Stomach (tissue), 9 donors: ENCODE results near the gene ZBTB43. TPM values are rescaled to one million over a fixed set of nuclear protein-coding genes. Genes with fewer than 3 reads are reported as not detected.

Experiments used
- DNase-seq, 2 donors: peaks; one replicate each; pipeline versions ENCODE4 v3.0.0 to v3.0.0-alpha.2; 2013 to 2019
- H3K27ac ChIP-seq, 5 donors: fragments of 200-600 bp in 4 of 5; sonication (generic) in 4 of 5; one replicate each; pipeline ENCODE4 v1.5.1; 2013 to 2019; ENCODE audit warnings: mild to moderate bottlenecking in 1 of 5, moderate library complexity in 1 of 5
- H3K27me3 ChIP-seq, 3 donors: fragments of 200-600 bp; sonication (generic); one replicate each; pipeline ENCODE4 v1.5.1; 2017 to 2019; ENCODE audit warnings: mixed run types in 1 of 3
- H3K36me3 ChIP-seq, 4 donors: fragments of 200-600 bp; sonication (generic); 1 replicate in 3 of 4; 2 replicates in 1 of 4; pipeline ENCODE4 v1.5.1; 2016 to 2019
- H3K4me1 ChIP-seq, 4 donors: fragments of 200-600 bp; sonication (generic); one replicate each; pipeline ENCODE4 v1.5.1; 2016 to 2019
- H3K4me3 ChIP-seq, 4 donors: fragments of 200-600 bp; sonication (generic) in 3 of 4; one replicate each; pipeline ENCODE4 v1.5.1; 2016 to 2019; ENCODE audit warnings: mild to moderate bottlenecking in 1 of 4
- H3K9me3 ChIP-seq, 4 donors: fragments of 200-600 bp; sonication (generic); one replicate each; pipeline ENCODE4 v1.5.1; 2016 to 2019
- CTCF ChIP-seq, 7 experiments: fragments of 450-650 bp in 4 of 7; fragments of 200-600 bp in 3 of 7; sonication (generic) in 3 of 7; IDR thresholded peaks; one replicate each; pipeline ENCODE4 v1.5.1; 2016 to 2019; ENCODE audit warnings: antibody characterized with exemption in 7 of 7, control low read depth in 2 of 7, mild to moderate bottlenecking in 1 of 7
- EP300 ChIP-seq: sonication (generic); formaldehyde crosslinking; IDR thresholded peaks from one replicate; pipeline ENCODE4 v1.6.1; 2017; ENCODE audit warnings: antibody characterized with exemption
- POLR2A ChIP-seq, 4 donors: fragments of 450-650 bp; IDR thresholded peaks; one replicate each; pipeline ENCODE4 v1.6.1; 2016; ENCODE audit warnings: antibody characterized with exemption in 4 of 4, control low read depth in 2 of 4, mild to moderate bottlenecking in 1 of 4, moderate library complexity in 1 of 4
- POLR2AphosphoS5 ChIP-seq, 3 donors: sonication (generic); formaldehyde crosslinking; IDR thresholded peaks; one replicate each; pipeline ENCODE4 v1.6.1; 2016; ENCODE audit warnings: antibody characterized with exemption in 3 of 3
- WGBS, 5 donors: extraction: QIAGEN DNeasy Blood & Tissue Kit in 3 of 5; methylation state at CpG; one replicate each; pipeline versions ENCODE4 v1.1.5 to v1.1.7; 2013 to 2018; 5-methylcytosine and 5-hydroxymethylcytosine counted together
- intact Hi-C: fragments of 100-400 bp; cut with DNase I; formaldehyde crosslinking; loops from one replicate; pipeline ENCODE4 v1.15.1; 2023; ENCODE audit warnings: low total_unique reads
- polyA plus RNA-seq, 3 donors: library from polyadenylated mRNA; stranded (reverse); fragments of 200-250 nt; gene quantifications; one replicate each; pipeline ENCODE4 v1.2.3, GENCODE V29; 2013
- total RNA-seq, 5 donors: library from RNA; depleted of rRNA; stranded (reverse); fragments of >200 nt; gene quantifications; one replicate each; pipeline versions ENCODE4 v1.1.0 to v1.2.3, GENCODE V29; 2014 to 2016
- donor health status: healthy with polysubstance abuse.
- donor health status: Bipolar disorder and iron deficiency.
- donor health status: healthy.

ZBTB43 gene
- total and polyA plus RNA-seq, 8 donors, result 1.8 to 114 (median 6.6) TPM

GRCh38 chr9:126788046-126788445 lies 16.8 kb upstream of the ZBTB43 start:
- Histone ChIP-seq H3K4me3 (no peak overlapping the region), H3K27me3 (peaks cover 0 to 68% (median 10%) of the 10 kb centered on the region in 3 donors), H3K27ac (no peak overlapping the region), H3K36me3 (no peaks in the 10 kb centered on the region), H3K9me3 (no peaks in the 10 kb centered on the region), H3K4me1 (peaks cover 0 to 17% (median 6%) of the 10 kb centered on the region in 4 donors)
- no peak for TF ChIP-seq POLR2A (IDR thresholded peaks at IDR 0.05)
- intact Hi-C loops, result loop anchor here (10.0 kb wide), 1 partner anchor 173 kb away; the partner anchor contains the start of gene LMX1B
- 17 to 42% (median 31%) methylated on average over 2 of the region's 2 CpGs for WGBS, 5 donors
- peak in 1 of 2 donors; percentile 22 for DNase-seq

- TF ChIP-seq POLR2AphosphoS5 (IDR thresholded peaks at IDR 0.05), result no peak
- no peak for TF ChIP-seq CTCF (IDR thresholded peaks at IDR 0.05)
- TF ChIP-seq EP300, result no peak
- TF ChIP-seq POLR2A (IDR thresholded peaks at IDR 0.05), result no peak
- intact Hi-C loops, result loop anchor here (10.0 kb wide), 1 partner anchor 174 kb away; the partner anchor contains the start of gene LMX1B
- Histone ChIP-seq H3K27ac (peak overlapping the region in 1 of 5 donors; percentile 42), H3K27me3 (peaks cover 0 to 68% (median 10%) of the 10 kb centered on the region in 3 donors), H3K9me3 (no peaks in the 10 kb centered on the region), H3K36me3 (no peaks in the 10 kb centered on the region), H3K4me3 (no peak overlapping the region), H3K4me1 (peaks cover 0 to 17% (median 6%) of the 10 kb centered on the region in 4 donors)
- 65 to 73% (median 69%) methylated on average over 9 of the region's 9 CpGs for WGBS, 5 donors
- no peak for DNase-seq
Measured at GRCh38 chr9:126788634-126789349, 16.0 kb upstream of the ZBTB43 start.

GRCh38 chr9:126790561-126790960 lies 14.3 kb upstream of the ZBTB43 start:
- WGBS, 5 donors, result 82 to 90% (median 88%) methylated on average over 4 of the region's 4 CpGs
- intact Hi-C loops, result no loop called here

GRCh38 chr9:126791406-126792230 lies 13.2 kb upstream of the ZBTB43 start:
- WGBS, 5 donors, result 41 to 61% (median 53%) methylated on average over 8 to 9 of the region's 9 CpGs
- no peak overlapping the region for H3K4me3 ChIP-seq

More at GRCh38 chr9:126790561-126790960, 14.3 kb upstream of the ZBTB43 start:
- Histone ChIP-seq H3K9me3 (peaks cover 0 to under 1% (median 0%) of the 10 kb centered on the region in 4 donors), H3K27ac (no peak overlapping the region), H3K4me1 (peaks cover 0 to 17% (median 6%) of the 10 kb centered on the region in 4 donors), H3K27me3 (peaks cover 0 to 66% (median 10%) of the 10 kb centered on the region in 3 donors), H3K4me3 (no peak overlapping the region), H3K36me3 (no peaks in the 10 kb centered on the region)
- TF ChIP-seq POLR2AphosphoS5 (IDR thresholded peaks at IDR 0.05) (no peak), POLR2A (IDR thresholded peaks at IDR 0.05) (no peak), CTCF (IDR thresholded peaks at IDR 0.05) (no peak), EP300 (no peak)
- no peak for DNase-seq

More at GRCh38 chr9:126791406-126792230, 13.2 kb upstream of the ZBTB43 start:
- Histone ChIP-seq H3K4me1 (peaks cover 0 to 17% (median 6%) of the 10 kb centered on the region in 4 donors), H3K36me3 (no peaks in the 10 kb centered on the region), H3K27me3 (peaks cover 0 to 58% (median 5%) of the 10 kb centered on the region in 3 donors), H3K27ac (peak overlapping the region; percentile 4 to 69 (median 40)), H3K9me3 (peaks cover 0 to 6% (median 3%) of the 10 kb centered on the region in 4 donors)
- intact Hi-C loops, result no loop called here
- DNase-seq, result peak in 1 of 2 donors; percentile 33
- TF ChIP-seq POLR2AphosphoS5 (IDR thresholded peaks at IDR 0.05) (peak in 1 of 3 donors; percentile 13), POLR2A (IDR thresholded peaks at IDR 0.05) (no peak), EP300 (no peak), CTCF (IDR thresholded peaks at IDR 0.05) (no peak)
